ENCODE results near the gene FOSB. TPM values are rescaled to one million over a fixed set of nuclear protein-coding genes. Genes with fewer than 3 reads are reported as not detected.

Gene FOSB
- polyA plus RNA-seq, 2 of the 4 experiments (the other 2 are of a cell fraction), result 0.57 to 48.8 TPM

DNA sequence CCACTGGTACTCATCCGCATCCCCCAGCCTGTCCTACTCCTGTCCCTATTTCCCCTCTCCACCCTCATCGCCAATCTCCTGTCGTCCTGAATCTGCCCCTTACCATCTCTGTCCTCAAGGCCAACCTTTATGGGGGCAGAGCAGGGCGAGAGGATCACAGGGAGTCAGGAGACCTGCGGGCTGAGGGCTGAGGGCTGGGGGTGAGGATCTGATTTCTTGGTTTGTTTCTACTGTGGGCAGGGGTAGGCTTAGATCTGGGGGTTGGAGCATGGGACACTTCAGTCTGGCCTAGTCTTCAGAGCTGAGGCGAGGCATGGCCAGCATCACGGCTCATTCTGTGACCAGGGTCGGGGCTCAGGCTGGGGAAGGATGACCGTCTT lies 27.5 kb upstream of the FOSB start (continued):
- TF ChIP-seq RFX5 (IDR thresholded peaks at IDR 0.05) (no peak), EHF (CRISPR knock-in tag; IDR thresholded peaks at IDR 0.05) (no peak), JUNB (IDR thresholded peaks at IDR 0.05) (no peak), ESRRA (IDR thresholded peaks at IDR 0.05; ENCODE audit: borderline replicate concordance, low read length) (no peak), HDAC2 (IDR thresholded peaks at IDR 0.05) (no peak)

DNA sequence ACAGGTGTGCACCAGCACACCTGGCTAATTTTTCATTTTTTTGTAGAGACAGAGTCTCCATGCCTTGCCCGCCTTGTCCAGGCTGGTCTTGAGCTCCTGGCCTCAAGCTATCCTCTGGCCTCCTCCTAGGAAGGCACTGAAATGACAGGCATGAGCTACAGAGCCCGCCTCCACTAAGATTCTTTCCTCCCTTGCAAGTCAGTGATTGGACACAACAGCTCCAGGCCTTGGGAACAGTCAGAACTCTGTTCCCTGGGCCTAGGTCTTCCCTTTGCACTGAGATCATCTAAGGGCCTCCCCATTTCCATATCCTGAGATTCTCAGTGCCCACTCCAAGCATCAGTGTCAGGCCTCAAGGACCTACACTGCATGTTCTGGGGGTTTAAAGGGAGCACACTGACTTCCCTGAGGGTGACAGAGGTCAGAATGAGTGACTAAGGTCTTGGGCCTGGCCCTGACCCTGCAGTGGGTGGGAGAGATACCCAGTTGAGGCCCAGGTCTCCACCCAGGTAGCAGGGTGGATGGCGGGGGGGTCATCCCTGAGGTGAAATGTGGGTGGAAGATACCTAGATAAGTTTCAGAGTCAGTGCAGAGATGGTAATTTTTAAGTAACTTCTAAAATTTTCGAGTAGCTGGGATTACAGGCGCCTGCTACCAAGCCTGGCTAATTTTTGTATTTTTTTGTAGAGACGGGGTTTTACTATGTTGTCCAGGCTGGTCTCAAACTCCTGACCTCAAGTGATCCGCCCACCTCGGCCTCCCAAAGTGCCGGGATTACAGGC lies 26.7 kb upstream of the FOSB start:
- peak; percentile 41; the same call in 1 of the 2 replicates for TF ChIP-seq MAX (IDR thresholded peaks at IDR 0.05)
- no peak for TF ChIP-seq FOSB (CRISPR knock-in tag; IDR thresholded peaks at IDR 0.05)
- TF ChIP-seq FOSL2 (IDR thresholded peaks at IDR 0.05), result no peak
- TF ChIP-seq FOSL2 (CRISPR knock-in tag; IDR thresholded peaks at IDR 0.05), result 0 out of 2 replicates have a peak, but pooled peaks have one; percentile 2
- no peak overlapping the region for H3K4me3 ChIP-seq
- 85% methylated on average over 9 of the region's 9 CpGs for WGBS (ENCODE audit: missing lambda C conversion rate)
- no peak overlapping the region for H3K4me2 ChIP-seq
- POLR2A ChIA-PET, result interaction anchor here (0.6 to 4.6 kb wide), 3 partner anchors 14 to 37 kb away, joined by 3 to 40 read pairs (median 34); partner anchors contain the start of gene FOSB
- CTCF ChIA-PET, result interaction anchor here (0.6 to 27.6 kb wide), 10 partner anchors 13 to 248 kb away, joined by 3 to 1883 read pairs (median 38); partner anchors contain the start of genes ERCC1, FOSB, PPM1N and PPP1R13L
- FAIRE-seq (no peak), DNase-seq (ENCODE audit: low read depth in 1 of 2, low spot score in 1 of 2) (peak in 1 of 2 experiments; percentile 83), ATAC-seq (peak; percentile 11 to 54; a peak in 3 of 6 replicates)
- peak overlapping the region in 1 of 2 experiments; percentile 95; a peak in 3 of 6 replicates for H3K27ac ChIP-seq
- H3K9me3 ChIP-seq, result no peaks in the 10 kb centered on the region
- peaks cover 31% of the 10 kb centered on the region for H3K4me1 ChIP-seq

GRCh38 chr19:45442408-45442777 lies 25.4 kb upstream of the FOSB start:
- peaks cover 31% of the 10 kb centered on the region for H3K4me1 ChIP-seq
- H3K4me2 ChIP-seq, result peak overlapping the region; percentile 99; the same call in 2 of the 3 replicates
- H3K9me3 ChIP-seq, result no peaks in the 10 kb centered on the region
- ChIA-PET CTCF (interaction anchor here (0.6 to 27.6 kb wide), 5 partner anchors 14 to 200 kb away, joined by 3 to 1883 read pairs (median 201); partner anchors contain the start of genes ERCC1, FOSB, PPM1N and RTN2), POLR2A (interaction anchor here (4.6 kb wide), 1 partner anchor 26 kb away, joined by 40 read pairs; the partner anchor contains the start of gene FOSB)
- FAIRE-seq (no peak), DNase-seq (ENCODE audit: low read depth in 1 of 2, low spot score in 1 of 2) (no peak), ATAC-seq (no peak)
- WGBS (ENCODE audit: missing lambda C conversion rate), result 77% methylated on average over 2 of the region's 2 CpGs
- H3K27ac ChIP-seq, result peak overlapping the region in 1 of 2 experiments; percentile 86; a peak in 2 of 6 replicates
- TF ChIP-seq HOXB13 (CRISPR knock-in tag; IDR thresholded peaks at IDR 0.05; ENCODE audit: low read depth) (no peak), ZNF302 (CRISPR knock-in tag; IDR thresholded peaks at IDR 0.05) (no peak), RCOR1 (IDR thresholded peaks at IDR 0.05; ENCODE audit: low read depth, low read length) (peak; percentile 93), REST (IDR thresholded peaks at IDR 0.05) (no peak), CHD4 (IDR thresholded peaks at IDR 0.05; ENCODE audit: borderline replicate concordance) (peak; percentile 76; the same call in 1 of the 2 replicates), EHF (CRISPR knock-in tag; IDR thresholded peaks at IDR 0.05) (0 out of 2 replicates have a peak, but pooled peaks have one; percentile 20), KDM1A (IDR thresholded peaks at IDR 0.05; ENCODE audit: low read depth) (peak; percentile 93; the same call in 1 of the 2 replicates), HOXA7 (CRISPR knock-in tag; IDR thresholded peaks at IDR 0.05) (0 out of 2 replicates have a peak, but pooled peaks have one; percentile 21), HDAC2 (IDR thresholded peaks at IDR 0.05) (peak; percentile 93), ZFP36 (IDR thresholded peaks at IDR 0.05; ENCODE audit: borderline replicate concordance, partially characterized antibody) (peak; percentile 83)
- H3K4me3 ChIP-seq, result no peak overlapping the region
